ENCODE measurements around the gene TGOLN2. TPM values are rescaled to one million over a fixed set of nuclear protein-coding genes. Genes with fewer than 3 reads are reported as not detected.
"Not testable (repeated sequence)": the region's sequence is repeated elsewhere in the genome, so short reads cannot be mapped to it uniquely, and the experiment has no call there.

TGOLN2 gene
- total RNA-seq, 4 donors from 2014 or later = 115 to 153 (median 124) TPM

- TF ChIP-seq POLR2AphosphoS5 (IDR thresholded peaks at IDR 0.05) (no peak), CTCF (IDR thresholded peaks at IDR 0.05) (no peak), EP300 (IDR thresholded peaks at IDR 0.05) (no peak), POLR2A (IDR thresholded peaks at IDR 0.05) (no peak)
- Histone ChIP-seq H3K36me3 (peaks cover 0 to 61% of the 10 kb centered on the region in 2 donors), H3K27me3 (no peaks in the 10 kb centered on the region), H3K27ac (peak overlapping the region; percentile 19 to 89 (median 84)), H3K9me3 (no peaks in the 10 kb centered on the region), H3K4me3 (peak overlapping the region; percentile 73 to 88), H3K4me1 (peaks cover 0 to 66% (median 9%) of the 10 kb centered on the region in 3 donors)
- ATAC-seq = peak; percentile 35
- 5 to 8% methylated on average over 11 of the region's 16 CpGs for WGBS, 2 donors (ENCODE audit: low coverage in 1 of 2)
Measured at GRCh38 chr2:85353876-85354285, 26.1 kb upstream of the TGOLN2 start.

- Histone ChIP-seq H3K9me3 (no peaks in the 10 kb centered on the region), H3K36me3 (peaks cover 0 to 93% of the 10 kb centered on the region in 2 donors), H3K4me3 (no peak overlapping the region), H3K4me1 (peaks cover 0 to 12% (median 0%) of the 10 kb centered on the region in 3 donors), H3K27me3 (no peaks in the 10 kb centered on the region), H3K27ac (no peak overlapping the region)
- no peak for ATAC-seq
- 64 to 92% methylated on average over 1 to 3 of the region's 3 CpGs for WGBS, 2 donors (ENCODE audit: low coverage in 1 of 2)
- TF ChIP-seq POLR2AphosphoS5 (IDR thresholded peaks at IDR 0.05) = no peak
- no peak for TF ChIP-seq POLR2A (IDR thresholded peaks at IDR 0.05)
- no peak for TF ChIP-seq CTCF (IDR thresholded peaks at IDR 0.05)
- no peak for TF ChIP-seq EP300 (IDR thresholded peaks at IDR 0.05)
Measured at GRCh38 chr2:85347599-85347998, 19.8 kb upstream of the TGOLN2 start.

- TF ChIP-seq EP300 (IDR thresholded peaks at IDR 0.05) = no peak
- H3K27me3 ChIP-seq = no peaks in the 10 kb centered on the region
- no peak overlapping the region for H3K27ac ChIP-seq
- H3K9me3 ChIP-seq = no peaks in the 10 kb centered on the region
- WGBS, 2 donors (ENCODE audit: low coverage in 1 of 2) = 75 to 100% methylated on average over 1 to 10 of the region's 14 CpGs
- H3K36me3 ChIP-seq = peaks cover 0 to 79% of the 10 kb centered on the region in 2 donors
- peaks cover 0 to 4% (median 0%) of the 10 kb centered on the region in 3 donors for H3K4me1 ChIP-seq
- no peak for ATAC-seq
- no peak overlapping the region for H3K4me3 ChIP-seq
Measured at GRCh38 chr2:85344356-85344954, 16.7 kb upstream of the TGOLN2 start.

GRCh38 chr2:85343207-85343895 lies 15.6 kb upstream of the TGOLN2 start:
- H3K27me3 ChIP-seq, H3K9me3 ChIP-seq, H3K27ac ChIP-seq, H3K4me1 ChIP-seq, ATAC-seq, H3K4me3 ChIP-seq: not testable (repeated sequence)
- peaks cover 0 to 68% of the 10 kb centered on the region in 2 donors for H3K36me3 ChIP-seq
- WGBS, 2 donors (ENCODE audit: low coverage in 1 of 2) = 94% methylated on average over 5 of the region's 10 CpGs; no CpG with 5 or more reads in 1 of the 2 donors

GRCh38 chr2:85342156-85342555 lies 14.4 kb upstream of the TGOLN2 start:
- Histone ChIP-seq H3K4me3 (no peak overlapping the region), H3K4me1 (peaks cover 0 to 4% (median 0%) of the 10 kb centered on the region in 3 donors), H3K36me3 (peaks cover 0 to 56% of the 10 kb centered on the region in 2 donors), H3K27me3 (no peaks in the 10 kb centered on the region), H3K9me3 (no peaks in the 10 kb centered on the region), H3K27ac (no peak overlapping the region)
- no peak for TF ChIP-seq POLR2A (IDR thresholded peaks at IDR 0.05)
- ATAC-seq = no peak
- 69 to 81% methylated on average over 2 to 3 of the region's 3 CpGs for WGBS, 2 donors (ENCODE audit: low coverage in 1 of 2)

- H3K4me3 ChIP-seq = no peak overlapping the region
- no peak for ATAC-seq
- peaks cover 0 to 4% (median 0%) of the 10 kb centered on the region in 3 donors for H3K4me1 ChIP-seq
- no peak overlapping the region for H3K27ac ChIP-seq
- H3K27me3 ChIP-seq = no peaks in the 10 kb centered on the region
- peaks cover 0 to 49% of the 10 kb centered on the region in 2 donors for H3K36me3 ChIP-seq
- WGBS, 2 donors (ENCODE audit: low coverage in 1 of 2) = 89 to 100% methylated on average over 3 to 11 of the region's 30 CpGs
- TF ChIP-seq POLR2A (IDR thresholded peaks at IDR 0.05) (no peak), EP300 (IDR thresholded peaks at IDR 0.05) (no peak), POLR2AphosphoS5 (IDR thresholded peaks at IDR 0.05) (no peak), CTCF (IDR thresholded peaks at IDR 0.05) (no peak)
- no peaks in the 10 kb centered on the region for H3K9me3 ChIP-seq
Measured at GRCh38 chr2:85341269-85342029, 13.7 kb upstream of the TGOLN2 start.

Data from gastroesophageal sphincter (tissue), 4 donors.